ENCODE data around the gene UQCRC2. TPM values are rescaled to one million over a fixed set of nuclear protein-coding genes. Genes with fewer than 3 reads are reported as not detected.
A peak's percentile ranks its signal among the peaks of the same experiment; 100 is the strongest.

The UQCRC2 gene
- total and polyA plus RNA-seq, 2 donors (not counting 3 experiments of a cell fraction or from before 2014, with no cell fraction given) = 132 to 189 TPM

DNA sequence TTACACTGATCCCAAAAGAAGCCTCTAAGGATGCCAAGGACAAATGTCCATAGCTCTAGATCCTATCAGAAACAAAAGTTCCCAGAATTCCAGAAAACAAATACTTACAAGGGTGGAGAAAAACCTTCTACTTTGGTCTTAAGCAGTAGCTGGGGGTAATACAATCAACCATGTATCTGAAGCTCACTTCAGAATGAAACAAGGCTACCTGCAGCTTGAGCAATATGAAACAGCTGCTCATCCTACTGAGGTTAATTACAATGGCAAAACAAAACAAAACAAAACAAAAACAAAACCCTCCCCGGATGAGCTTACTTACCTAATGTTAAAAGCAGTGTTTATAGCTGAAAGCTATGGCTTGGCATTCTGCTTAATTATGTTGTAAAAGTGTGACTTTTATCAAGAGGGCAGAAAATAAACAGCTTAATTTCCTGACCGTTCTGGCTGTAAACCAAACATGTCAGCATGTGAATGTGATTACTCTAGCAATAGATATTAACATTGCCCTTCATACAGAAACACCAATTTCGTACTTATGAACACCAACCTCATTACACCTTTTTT is 37.3 kb downstream of the UQCRC2 start:
- TF ChIP-seq EZH2 (IDR thresholded peaks at IDR 0.05; ENCODE audit: borderline replicate concordance, low read depth, low read length, severe bottlenecking) = no peak
- TF ChIP-seq MYC (IDR thresholded peaks at IDR 0.05; ENCODE audit: low read depth, low read length) = no peak
- TF ChIP-seq GATA2 (IDR thresholded peaks at IDR 0.05; ENCODE audit: insufficient read depth, insufficient read length, low read depth, low read length) = no peak
- no peak for TF ChIP-seq MAX (IDR thresholded peaks at IDR 0.05; ENCODE audit: insufficient read depth, insufficient read length)
- TF ChIP-seq CTCF (IDR thresholded peaks at IDR 0.05; ENCODE audit: extremely low read depth in 1 of 2, insufficient read depth in 1 of 2, low read depth in 1 of 2, low read length in 2 of 2) = no peak
- no peak for TF ChIP-seq JUN (IDR thresholded peaks at IDR 0.05; ENCODE audit: borderline replicate concordance, insufficient read depth, insufficient read length, low read depth)
- TF ChIP-seq POLR2A (IDR thresholded peaks at IDR 0.05; ENCODE audit: low read depth, low read length) = no peak
- no peak for TF ChIP-seq FOS (IDR thresholded peaks at IDR 0.05; ENCODE audit: borderline replicate concordance, insufficient read depth, low read length)
- no peak for TF ChIP-seq POLR2AphosphoS5 (IDR thresholded peaks at IDR 0.05; ENCODE audit: insufficient read depth, low read depth, low read length)
- dilution Hi-C loops (cut with MboI; ENCODE audit: extremely low pct_ligation_motif_present, low sequenced_read_pairs) (no loop called here), intact Hi-C loops (cut with micrococcal nuclease) (no loop called here)
- Histone ChIP-seq H3K27me3 (ENCODE audit: control insufficient read depth in 2 of 2, insufficient read depth in 2 of 2, low read length in 2 of 2) (no peaks in the 10 kb centered on the region), H3K36me3 (ENCODE audit: control insufficient read depth in 2 of 2, extremely low read depth in 1 of 2, insufficient read depth in 2 of 2, low read length in 2 of 2) (no peaks in the 10 kb centered on the region), H3K79me2 (ENCODE audit: control insufficient read depth, insufficient read depth, low read length) (no peaks in the 10 kb centered on the region), H3K4me1 (ENCODE audit: control insufficient read depth, extremely low read depth, insufficient read depth, low read length) (no peaks in the 10 kb centered on the region), H2AFZ (ENCODE audit: low read depth, low read length) (no peak overlapping the region), H3K9ac (replicated peaks; ENCODE audit: extremely low read depth, insufficient read depth, low read length) (no peak overlapping the region), H4K20me1 (replicated peaks; ENCODE audit: control insufficient read depth, extremely low read depth, insufficient read depth, low read length) (no peaks in the 10 kb centered on the region), H3K9me3 (replicated peaks; ENCODE audit: control insufficient read depth, insufficient read depth, low read length) (no peaks in the 10 kb centered on the region), H3K27ac (ENCODE audit: insufficient read depth, low read depth, low read length) (no peak overlapping the region), H3K4me2 (ENCODE audit: insufficient read depth, low read length) (no peak overlapping the region), H3K4me3 (replicated peaks in 1 of 3; ENCODE audit: insufficient read depth in 1 of 3, low read depth in 1 of 3, low read length in 3 of 3) (no peak overlapping the region), H3K9me1 (replicated peaks; ENCODE audit: control insufficient read depth, extremely low read depth, insufficient read depth, low read length) (no peaks in the 10 kb centered on the region)
- POLR2A ChIA-PET = no interaction called here
- no TSS peak for BruUV-seq (replicated peaks)
- DNase-seq (ENCODE audit: low read depth, low spot score) = peak; percentile 41
- FAIRE-seq = peak; percentile 21
- CTCF ChIA-PET = interaction anchor here (0.9 to 6.9 kb wide), 14 partner anchors 9 to 198 kb away, joined by 3 to 130 read pairs (median 6); partner anchors contain the start of genes MOSMO, PDZD9 and VWA3A

Measured in endothelial cell of umbilical vein (primary cell).